ENCODE results near the gene MAD1L1.

Gene MAD1L1

GRCh38 chr7:2110610-2111396 is 121.9 kb downstream of the MAD1L1 start:
- in situ Hi-C loops (cut with HindIII; ENCODE audit: low sequenced_read_pairs): no loop called here

DNA sequence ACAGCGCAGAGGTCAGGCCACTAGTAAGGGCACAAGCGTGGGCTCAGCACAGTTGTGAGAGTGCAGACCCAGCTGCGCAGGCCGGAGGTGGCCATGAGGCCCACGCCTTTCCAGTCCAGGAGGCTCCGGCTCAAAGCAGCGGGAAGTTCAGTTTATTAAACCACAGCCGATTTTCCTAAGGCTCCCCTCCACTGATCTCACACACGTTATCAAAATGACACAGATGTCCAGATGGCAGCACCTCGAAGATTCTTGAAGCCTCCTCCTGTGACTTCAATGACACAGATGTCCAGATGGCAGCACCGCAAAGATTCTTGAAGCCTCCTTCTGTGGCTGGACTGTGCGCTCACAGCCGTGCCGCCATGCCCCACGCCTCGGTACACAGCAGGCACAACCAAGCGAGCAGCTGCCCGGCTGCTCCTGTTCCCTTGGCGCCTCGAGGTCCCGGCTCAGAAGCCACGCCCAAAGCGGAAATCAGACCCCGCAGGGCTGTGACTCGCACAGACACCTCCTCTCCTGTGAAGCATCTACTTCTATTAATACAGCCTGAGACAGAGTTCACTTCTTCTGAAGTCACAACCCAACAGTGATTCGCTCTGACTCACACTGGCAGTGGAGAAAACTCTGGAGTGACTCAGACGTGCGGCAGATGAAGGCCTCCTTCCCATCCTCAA is 122.7 kb downstream of the MAD1L1 start:
- in situ Hi-C loops (cut with HindIII; ENCODE audit: low sequenced_read_pairs): no loop called here

- in situ Hi-C loops (cut with HindIII; ENCODE audit: low sequenced_read_pairs): no loop called here
Measured at GRCh38 chr7:2109251-2109872, 123.4 kb downstream of the MAD1L1 start.

DNA sequence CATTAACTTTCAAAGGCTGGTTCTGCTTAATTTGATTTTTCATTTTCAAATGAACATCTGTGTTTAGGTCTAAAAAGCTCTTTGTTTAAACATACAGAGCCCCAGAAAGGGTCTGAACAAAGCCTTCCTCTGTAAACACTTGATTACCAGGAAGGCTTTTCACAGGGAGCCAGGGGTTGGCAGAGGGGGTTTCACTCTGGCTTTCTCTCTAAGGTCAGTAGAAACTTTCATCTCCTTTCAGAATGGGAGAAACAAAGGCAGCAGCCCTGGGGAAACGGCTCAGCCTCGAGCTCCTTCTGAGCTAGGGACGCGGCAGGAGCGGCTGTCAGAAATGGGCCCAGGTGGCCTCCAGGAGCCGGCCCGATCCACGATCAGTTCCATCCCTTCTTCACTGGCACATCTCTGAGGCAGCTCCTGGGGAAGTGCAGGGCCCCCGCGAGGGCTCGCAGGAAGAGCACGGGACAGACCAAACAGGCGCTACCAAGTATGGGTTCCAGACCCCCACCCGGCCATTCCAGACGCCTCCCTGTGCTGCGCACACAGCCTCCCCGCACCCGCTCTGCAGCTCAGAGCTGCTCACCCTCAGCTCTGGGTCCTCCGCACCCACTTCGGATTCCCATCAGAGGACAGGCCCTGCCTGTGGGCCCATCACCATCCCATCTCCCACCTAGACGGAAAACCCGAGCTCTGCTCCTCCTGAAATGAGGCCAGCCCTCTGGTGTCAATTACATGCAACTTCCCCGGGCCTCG is 124.1 kb downstream of the MAD1L1 start:
- in situ Hi-C loops (cut with HindIII; ENCODE audit: low sequenced_read_pairs): no loop called here

GRCh38 chr7:2108071-2108455 is 124.7 kb downstream of the MAD1L1 start:
- in situ Hi-C loops (cut with HindIII; ENCODE audit: low sequenced_read_pairs): no loop called here

- in situ Hi-C loops (cut with HindIII; ENCODE audit: low sequenced_read_pairs): no loop called here
Measured at GRCh38 chr7:2107386-2108070, 125.2 kb downstream of the MAD1L1 start.

GRCh38 chr7:2106924-2107323 is 125.8 kb downstream of the MAD1L1 start:
- in situ Hi-C loops (cut with HindIII; ENCODE audit: low sequenced_read_pairs): no loop called here

- in situ Hi-C loops (cut with HindIII; ENCODE audit: low sequenced_read_pairs): no loop called here
Measured at GRCh38 chr7:2106440-2106839, 126.3 kb downstream of the MAD1L1 start.

GRCh38 chr7:2105917-2106316 is 126.8 kb downstream of the MAD1L1 start:
- in situ Hi-C loops (cut with HindIII; ENCODE audit: low sequenced_read_pairs): no loop called here

- in situ Hi-C loops (cut with HindIII; ENCODE audit: low sequenced_read_pairs): no loop called here
Measured at GRCh38 chr7:2105280-2105679, 127.5 kb downstream of the MAD1L1 start.

DNA sequence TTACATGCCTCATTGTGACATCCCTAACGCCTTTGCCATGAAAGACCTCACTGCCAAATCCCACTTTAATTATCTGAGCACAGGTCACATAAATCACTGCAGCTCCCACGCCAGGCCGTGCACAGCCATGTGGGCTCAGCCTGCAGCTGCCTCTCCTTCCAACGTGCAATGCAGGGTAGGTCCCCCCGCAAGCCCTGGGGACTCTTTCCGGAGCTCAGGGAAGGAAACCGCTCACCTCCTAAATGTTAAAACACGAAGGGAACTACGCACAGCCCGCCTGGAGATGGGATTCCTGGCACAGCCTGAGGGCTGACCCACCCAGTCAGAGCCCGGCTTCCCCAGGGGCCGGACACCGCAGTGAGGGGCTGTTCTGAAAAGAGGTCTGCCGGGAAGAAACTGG is 128.0 kb downstream of the MAD1L1 start:
- in situ Hi-C loops (cut with HindIII; ENCODE audit: low sequenced_read_pairs): no loop called here

- in situ Hi-C loops (cut with HindIII; ENCODE audit: low sequenced_read_pairs): no loop called here
Measured at GRCh38 chr7:2104107-2104710, 128.5 kb downstream of the MAD1L1 start.

- in situ Hi-C loops (cut with HindIII; ENCODE audit: low sequenced_read_pairs): no loop called here
Measured at GRCh38 chr7:2103071-2103898, 129.5 kb downstream of the MAD1L1 start.

DNA sequence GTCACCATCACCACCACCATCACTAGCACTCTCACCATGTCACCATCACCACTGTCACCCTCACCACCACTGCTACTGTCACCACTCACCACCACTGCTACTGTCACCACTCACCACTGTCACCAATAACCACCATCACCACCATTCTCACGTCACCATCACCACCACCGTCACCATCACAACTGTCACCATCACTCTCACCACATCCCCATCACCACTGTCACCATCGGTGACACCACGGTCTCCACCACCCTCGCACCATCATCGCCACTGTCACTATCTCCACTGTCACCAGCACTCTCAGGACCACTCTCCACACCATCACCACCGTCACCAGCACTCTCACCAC is 130.4 kb downstream of the MAD1L1 start:
- in situ Hi-C loops (cut with HindIII; ENCODE audit: low sequenced_read_pairs): no loop called here

DNA sequence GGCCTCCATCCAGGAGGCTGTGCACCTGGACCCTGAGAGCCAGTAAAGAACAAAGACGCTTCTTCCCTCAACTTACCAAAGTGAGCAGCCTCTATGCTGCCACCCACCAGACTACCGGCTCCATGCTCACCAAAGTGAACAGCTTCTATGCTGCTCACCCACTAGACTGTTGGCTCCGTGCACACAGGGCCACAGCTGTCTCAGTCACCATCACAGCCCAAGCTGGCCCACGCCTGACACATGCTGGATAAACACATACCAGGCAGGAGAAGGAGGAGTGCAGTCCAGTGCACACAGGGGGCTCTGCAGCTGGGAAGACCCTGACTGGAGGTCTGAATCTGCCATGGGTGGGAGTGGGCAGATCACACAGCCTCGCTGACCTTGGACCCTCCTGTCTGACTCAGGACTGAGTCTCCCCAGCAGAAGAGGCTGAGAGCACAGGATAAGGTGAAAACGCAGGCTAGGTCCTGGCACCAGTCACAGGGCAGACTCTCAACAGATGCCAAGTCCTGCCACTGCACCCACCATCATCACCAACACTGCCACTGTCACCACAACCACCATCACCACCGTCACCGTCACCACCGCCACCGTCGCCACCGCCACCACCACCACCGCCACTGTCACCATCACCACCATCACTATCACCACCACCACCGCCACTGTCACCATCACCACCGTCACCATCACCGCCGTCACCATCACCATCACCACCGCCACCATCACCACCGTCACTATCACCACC is 130.9 kb downstream of the MAD1L1 start:
- in situ Hi-C loops (cut with HindIII; ENCODE audit: low sequenced_read_pairs): no loop called here

DNA sequence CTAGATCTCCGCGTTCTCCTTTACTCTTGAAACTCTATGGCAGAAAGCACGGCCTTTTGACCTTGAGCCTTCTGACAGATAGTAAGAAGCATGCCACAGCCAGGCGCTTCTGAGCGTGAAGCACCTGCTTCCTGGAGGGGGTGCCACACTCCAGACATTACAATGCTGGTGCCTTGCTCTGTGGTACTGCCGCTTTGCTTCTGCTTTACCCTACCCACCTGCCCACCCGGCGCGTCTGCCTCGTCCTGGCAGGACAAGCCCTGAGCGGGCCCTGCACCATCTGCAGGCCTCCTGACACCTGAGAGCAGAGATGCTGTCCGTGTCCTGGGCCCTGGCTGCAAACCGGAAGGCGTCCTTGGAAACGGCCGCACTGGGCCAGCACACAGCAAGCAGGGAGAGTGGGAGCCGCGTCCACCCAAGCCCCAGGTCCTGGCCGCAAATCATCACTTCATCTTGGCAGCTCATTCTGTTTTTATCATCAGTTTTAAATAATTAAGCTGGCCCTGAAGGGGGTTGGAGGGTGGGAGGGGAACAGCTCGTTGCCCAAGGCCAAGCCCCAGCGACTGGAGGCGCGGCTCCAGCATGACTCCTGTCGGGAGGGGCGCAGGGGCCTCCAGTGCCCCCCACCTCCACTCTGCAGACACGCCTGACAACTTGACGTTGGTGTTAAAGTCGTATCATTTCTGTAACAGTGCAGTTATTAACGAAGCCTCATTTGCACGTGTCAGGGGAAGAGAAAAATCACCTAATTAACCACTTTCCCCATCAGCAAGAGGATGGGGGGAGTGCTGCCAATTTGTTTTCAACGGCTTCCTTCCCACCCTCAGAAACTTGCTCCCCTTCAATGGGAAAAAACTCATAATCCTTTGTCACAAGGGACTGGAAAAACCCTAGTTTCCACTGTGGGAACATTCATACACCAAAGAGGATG is 132.2 kb downstream of the MAD1L1 start:
- in situ Hi-C loops (cut with HindIII; ENCODE audit: low sequenced_read_pairs): no loop called here

- in situ Hi-C loops (cut with HindIII; ENCODE audit: low sequenced_read_pairs): loop anchor here (10.0 kb wide), 1 partner anchor 65 kb away; no protein-coding TSS in a partner anchor
Measured at GRCh38 chr7:2099048-2099957, 133.4 kb downstream of the MAD1L1 start.
